HG02623 (cell line): Measurements from ENCODE around the gene CACNG8.
"Not testable (repeated sequence)": the region's sequence is repeated elsewhere in the genome, so short reads cannot be mapped to it uniquely, and the experiment has no call there.

Experiments
- ATAC-seq: cut with Tn5 transposase; IDR thresholded peaks from one replicate; pipeline ENCODE4 v1.9.1; 2021; ENCODE audit warnings: moderate library complexity; ENCODE audit not compliant: unreplicated experiment

Gene CACNG8

DNA sequence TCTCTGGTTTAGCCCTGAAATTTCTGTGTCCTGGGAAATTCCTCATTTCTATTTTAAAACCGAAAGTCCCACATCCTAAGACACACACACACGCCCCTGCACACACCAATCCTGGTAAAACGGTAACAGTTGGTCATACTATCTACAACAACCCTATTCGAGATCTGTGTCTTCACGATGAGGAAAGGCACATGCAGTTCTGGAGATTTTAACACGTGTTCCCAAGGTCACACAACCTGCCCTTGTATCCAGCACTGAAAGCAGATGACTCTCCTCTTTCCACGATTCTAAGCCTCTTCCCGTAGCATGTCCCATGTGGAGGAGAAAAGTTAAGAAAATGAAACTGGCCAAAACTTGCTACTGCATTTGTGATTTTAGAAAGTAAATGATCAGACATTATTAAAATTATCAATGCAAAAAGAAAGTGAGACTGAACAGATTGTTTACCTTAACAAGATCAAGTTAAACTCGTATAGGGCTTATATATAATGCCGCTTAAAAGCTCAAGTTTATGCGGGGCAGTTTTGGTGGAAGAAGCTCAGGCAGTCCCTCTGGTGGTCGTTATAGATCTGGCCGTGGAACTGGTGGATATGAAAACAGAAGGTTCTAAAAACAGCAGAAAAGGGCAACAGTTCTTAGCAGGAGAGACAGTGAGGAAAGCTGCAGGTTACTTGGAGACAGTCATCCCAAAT lies 68.3 kb downstream of the CACNG8 start:
- no peak for ATAC-seq

- no peak for ATAC-seq
Observed at GRCh38 chr19:54035215-54036178, 72.8 kb downstream of the CACNG8 start.

DNA sequence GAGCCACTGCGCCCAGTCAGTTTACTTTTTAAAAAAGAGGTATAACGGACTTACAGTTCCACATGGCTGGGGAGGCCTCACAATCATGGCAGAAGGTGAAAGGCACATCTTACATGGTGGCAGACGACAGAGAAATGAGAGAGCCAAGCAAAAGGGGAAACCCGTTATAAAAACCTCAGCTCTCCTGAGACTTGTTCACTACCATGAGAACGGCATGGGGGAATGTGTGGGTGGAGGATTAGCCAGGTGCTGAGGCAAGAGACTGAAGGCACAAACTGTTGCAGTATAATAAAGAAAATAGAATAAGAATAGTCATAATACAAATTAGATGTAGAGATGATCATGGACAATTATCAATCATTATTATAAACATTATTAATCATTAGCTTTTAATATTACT lies 73.8 kb downstream of the CACNG8 start:
- ATAC-seq, result not testable (repeated sequence)
